Endothelial cell of umbilical vein (primary cell): ENCODE measurements around the gene ADAM8. TPM values are rescaled to one million over a fixed set of nuclear protein-coding genes. Genes with fewer than 3 reads are reported as not detected.
"Not testable (repeated sequence)": the region's sequence is repeated elsewhere in the genome, so short reads cannot be mapped to it uniquely, and the experiment has no call there.

ENCODE experiments used
- BruUV-seq: library from RNA; stranded (reverse); fragments of 400-500 nt; replicated peaks from 2 replicates; lab custom pipeline; 2021; lab: Mats Ljungman, UMichigan
- CTCF ChIA-PET: fragments of 300-600, 350-600 bp; sonication (Branson Sonifier 250); formaldehyde crosslinking; loops from one replicate; lab custom pipeline; 2021; ENCODE audit warnings: antibody characterized with exemption, inconsistent platforms; lab: Charles Lee
- POLR2A ChIA-PET: fragments of 300-600, 350-600 bp; sonication (Branson Sonifier 250); formaldehyde crosslinking; loops from one replicate; lab custom pipeline; 2021; ENCODE audit warnings: antibody characterized with exemption, inconsistent platforms; lab: Charles Lee
- DNase-seq: peaks from one replicate; pipeline ENCODE4 v3.0.0-alpha.2; 2011; ENCODE audit warnings: low read depth, low spot score
- FAIRE-seq: peaks from 2 replicates; lab custom pipeline; 2011; peaks lifted over from hg19 to GRCh38; lab: Jason Lieb, UNC
- H2AFZ ChIP-seq: 2 replicates; pipeline ENCODE4 v1.6.0; 2012; ENCODE audit warnings: low read depth, low read length, control low read depth, inconsistent platforms
- H3K27ac ChIP-seq: 2 replicates; pipeline ENCODE4 v1.5.1; 2011; ENCODE audit warnings: low read depth, mild to moderate bottlenecking, control low read depth, low read length, moderate library complexity; ENCODE audit not compliant: insufficient read depth
- H3K27me3 ChIP-seq, 2 experiments: 2 replicates each; pipeline versions ENCODE4 v1.6.0 to v1.6.1; 2011; ENCODE audit warnings: low read length in 2 of 2, mixed read lengths in 1 of 2; ENCODE audit not compliant: control insufficient read depth in 2 of 2, insufficient read depth in 2 of 2
- H3K36me3 ChIP-seq, 2 experiments: 2 replicates in 1 of 2; 3 replicates in 1 of 2; pipeline ENCODE4 v1.5.1; 2011; ENCODE audit warnings: low read length in 2 of 2, mild to moderate bottlenecking in 1 of 2, moderate library complexity in 1 of 2; ENCODE audit not compliant: control insufficient read depth in 2 of 2, insufficient read depth in 2 of 2; ENCODE audit errors: extremely low read depth in 1 of 2
- H3K4me1 ChIP-seq: 3 replicates; pipeline ENCODE4 v1.5.1; 2011; ENCODE audit warnings: mild to moderate bottlenecking, low read length; ENCODE audit not compliant: control insufficient read depth, insufficient read depth; ENCODE audit errors: extremely low read depth
- H3K4me2 ChIP-seq: 2 replicates; pipeline ENCODE4 v1.6.1; 2011; ENCODE audit warnings: low read length, control low read depth, mixed read lengths; ENCODE audit not compliant: insufficient read depth
- H3K4me3 ChIP-seq, 3 experiments: fragments of 200-600 bp in 1 of 3; sonication (generic), shearing (Covaris generic) in 1 of 3; replicated peaks in 1 of 3; 2 replicates each; pipeline ENCODE4 v1.5.1; 2011 to 2016; ENCODE audit warnings: control low read depth in 3 of 3, low read length in 3 of 3, mild to moderate bottlenecking in 2 of 3, inconsistent platforms in 1 of 3, low read depth in 1 of 3, moderate library complexity in 1 of 3; ENCODE audit not compliant: insufficient read depth in 1 of 3
- H3K79me2 ChIP-seq: 2 replicates; pipeline ENCODE4 v1.6.0; 2012; ENCODE audit warnings: low read length, inconsistent platforms; ENCODE audit not compliant: control insufficient read depth, insufficient read depth
- H3K9ac ChIP-seq: replicated peaks from 2 replicates; pipeline ENCODE3; 2011; ENCODE audit warnings: low read length, control low read depth; ENCODE audit not compliant: insufficient read depth; ENCODE audit errors: extremely low read depth
- H3K9me1 ChIP-seq: replicated peaks from 3 replicates; pipeline ENCODE4 v1.6.0; 2011; ENCODE audit warnings: mild to moderate bottlenecking, low read length; ENCODE audit not compliant: control insufficient read depth, insufficient read depth; ENCODE audit errors: extremely low read depth
- H3K9me3 ChIP-seq: replicated peaks from 2 replicates; pipeline ENCODE4 v1.5.1; 2012; ENCODE audit warnings: low read length, inconsistent platforms; ENCODE audit not compliant: control insufficient read depth, insufficient read depth
- H4K20me1 ChIP-seq: replicated peaks from 2 replicates; pipeline ENCODE3; 2011; ENCODE audit warnings: mild to moderate bottlenecking, low read length; ENCODE audit not compliant: control insufficient read depth, insufficient read depth; ENCODE audit errors: extremely low read depth
- EZH2 ChIP-seq: IDR thresholded peaks from 2 replicates; pipeline ENCODE4 v1.6.1; 2012; ENCODE audit warnings: borderline replicate concordance, low read depth, mild to moderate bottlenecking, moderate library complexity, low read length, inconsistent platforms; ENCODE audit not compliant: severe bottlenecking
- FOS ChIP-seq: IDR thresholded peaks from 2 replicates; pipeline ENCODE4 v1.6.1; 2011; ENCODE audit warnings: mild to moderate bottlenecking, low read length, moderate library complexity, borderline replicate concordance; ENCODE audit not compliant: insufficient read depth
- GATA2 ChIP-seq: IDR thresholded peaks from 2 replicates; pipeline ENCODE4 v1.7.0; 2011; ENCODE audit warnings: low read depth, mild to moderate bottlenecking, moderate library complexity, mixed read lengths, low read length; ENCODE audit not compliant: insufficient read length, insufficient read depth
- JUN ChIP-seq: IDR thresholded peaks from 2 replicates; pipeline ENCODE4 v1.6.1; 2011; ENCODE audit warnings: borderline replicate concordance, low read depth; ENCODE audit not compliant: insufficient read length, insufficient read depth
- MAX ChIP-seq: IDR thresholded peaks from 2 replicates; pipeline ENCODE4 v1.6.1; 2011; ENCODE audit not compliant: insufficient read depth, insufficient read length
- MYC ChIP-seq: IDR thresholded peaks from one replicate; pipeline ENCODE4 v1.6.1; 2011; ENCODE audit warnings: mild to moderate bottlenecking, low read depth, low read length
- POLR2A ChIP-seq: IDR thresholded peaks from 2 replicates; pipeline ENCODE4 v1.6.1; 2012; ENCODE audit warnings: low read depth, mild to moderate bottlenecking, control low read depth, low read length
- POLR2AphosphoS5 ChIP-seq: IDR thresholded peaks from 2 replicates; pipeline ENCODE4 v1.6.1; 2012; ENCODE audit warnings: low read depth, mild to moderate bottlenecking, control low read depth, low read length, moderate library complexity; ENCODE audit not compliant: insufficient read depth
- dilution Hi-C: fragments of 300-500 bp; cut with MboI; formaldehyde crosslinking; loops from one replicate; pipeline ENCODE4 v1.15.0; 2019; ENCODE audit warnings: low sequenced_read_pairs; ENCODE audit not compliant: extremely low pct_ligation_motif_present
- intact Hi-C: fragments of 100-400 bp; cut with micrococcal nuclease; formaldehyde crosslinking; loops from one replicate; pipeline ENCODE4 v1.10.0; 2022
- polyA plus RNA-seq, 4 experiments: library from polyadenylated mRNA; depleted of rRNA in 3 of 4; stranded (reverse) in 3 of 4; unstranded in 1 of 4; fragments of >200 nt; gene quantifications; 2 replicates each; pipeline versions ENCODE4 v1.2.1 to v1.2.3, GENCODE V29; 2011 to 2012; ENCODE audit warnings: missing spikeins in 1 of 4
- total RNA-seq: library from RNA; stranded (reverse); gene quantifications from 2 replicates; pipeline ENCODE4 v1.2.3, GENCODE V29; 2021
- TF ChIP-seq, protein P1 (sequence below), 2 donors: IDR thresholded peaks; 1 replicate in 1 of 2; 2 replicates in 1 of 2; pipeline ENCODE4 v1.5.1; 2011; ENCODE audit warnings: low read length in 2 of 2, mild to moderate bottlenecking in 2 of 2, moderate library complexity in 2 of 2, control low read depth in 1 of 2, inconsistent platforms in 1 of 2, low read depth in 1 of 2; ENCODE audit not compliant: insufficient read depth in 1 of 2; ENCODE audit errors: extremely low read depth in 1 of 2

Gene ADAM8
- total and polyA plus RNA-seq, 2 donors (not counting 3 experiments of a cell fraction or from before 2014, with no cell fraction given): 0.51 to 0.55 TPM

- BruUV-seq: no TSS peak
- ChIA-PET CTCF (interaction anchor here (1.3 to 1.6 kb wide), 2 partner anchors 9 to 42 kb away, joined by 5 to 6 read pairs; no protein-coding TSS in a partner anchor), POLR2A (no interaction called here)
- dilution Hi-C loops: no loop called here
- H3K9me3 ChIP-seq: no peaks in the 10 kb centered on the region
- H3K36me3 ChIP-seq: no peaks in the 10 kb centered on the region
- H3K27ac ChIP-seq: no peak overlapping the region
- H3K9me1 ChIP-seq: no peaks in the 10 kb centered on the region
- DNase-seq: no peak
- FAIRE-seq: no peak
- H3K4me2 ChIP-seq: no peak overlapping the region
- H3K9ac ChIP-seq: no peak overlapping the region
- intact Hi-C loops: no loop called here
- TF ChIP-seq MAX (no peak), FOS (no peak), POLR2A (no peak), MYC (no peak), JUN (no peak), GATA2 (no peak), POLR2AphosphoS5 (no peak), EZH2 (no peak)
- TF ChIP-seq, protein P1, sequence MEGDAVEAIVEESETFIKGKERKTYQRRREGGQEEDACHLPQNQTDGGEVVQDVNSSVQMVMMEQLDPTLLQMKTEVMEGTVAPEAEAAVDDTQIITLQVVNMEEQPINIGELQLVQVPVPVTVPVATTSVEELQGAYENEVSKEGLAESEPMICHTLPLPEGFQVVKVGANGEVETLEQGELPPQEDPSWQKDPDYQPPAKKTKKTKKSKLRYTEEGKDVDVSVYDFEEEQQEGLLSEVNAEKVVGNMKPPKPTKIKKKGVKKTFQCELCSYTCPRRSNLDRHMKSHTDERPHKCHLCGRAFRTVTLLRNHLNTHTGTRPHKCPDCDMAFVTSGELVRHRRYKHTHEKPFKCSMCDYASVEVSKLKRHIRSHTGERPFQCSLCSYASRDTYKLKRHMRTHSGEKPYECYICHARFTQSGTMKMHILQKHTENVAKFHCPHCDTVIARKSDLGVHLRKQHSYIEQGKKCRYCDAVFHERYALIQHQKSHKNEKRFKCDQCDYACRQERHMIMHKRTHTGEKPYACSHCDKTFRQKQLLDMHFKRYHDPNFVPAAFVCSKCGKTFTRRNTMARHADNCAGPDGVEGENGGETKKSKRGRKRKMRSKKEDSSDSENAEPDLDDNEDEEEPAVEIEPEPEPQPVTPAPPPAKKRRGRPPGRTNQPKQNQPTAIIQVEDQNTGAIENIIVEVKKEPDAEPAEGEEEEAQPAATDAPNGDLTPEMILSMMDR (IDR thresholded peaks at IDR 0.05; ENCODE audit: extremely low read depth in 1 of 2, insufficient read depth in 1 of 2, low read depth in 1 of 2, low read length in 2 of 2): no peak
- H3K4me1 ChIP-seq: peaks cover 3% of the 10 kb centered on the region
- H3K79me2 ChIP-seq: no peaks in the 10 kb centered on the region
- H3K4me3 ChIP-seq: no peak overlapping the region
- no peaks in the 10 kb centered on the region for H4K20me1 ChIP-seq
- no peak overlapping the region for H2AFZ ChIP-seq
- peaks cover 0 to 4% of the 10 kb centered on the region in 2 experiments for H3K27me3 ChIP-seq
These were observed 10.4 kb downstream of the ADAM8 start for GRCh38 chr10:133266056-133266795.

DNA sequence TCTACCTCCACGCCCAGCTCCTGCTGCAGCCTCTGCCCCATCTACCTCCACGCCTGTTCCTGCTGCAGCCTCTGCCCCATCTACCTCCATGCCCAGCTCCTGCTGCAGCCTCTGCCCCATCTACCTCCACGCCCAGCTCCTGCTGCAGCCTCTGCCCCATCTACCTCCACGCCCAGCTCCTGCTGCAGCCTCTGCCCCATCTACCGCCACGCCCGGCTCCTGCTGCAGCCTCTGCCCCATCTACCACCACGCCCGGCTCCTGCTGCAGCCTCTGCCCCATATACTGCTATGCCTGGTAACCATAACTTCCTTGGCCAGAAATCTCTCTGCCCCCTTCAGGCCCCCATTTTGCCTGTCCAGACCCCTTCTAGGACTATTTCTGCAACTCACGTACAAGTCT, 11.6 kb downstream of the ADAM8 start:
- H3K9me3 ChIP-seq, POLR2A ChIA-PET, H4K20me1 ChIP-seq, H3K27ac ChIP-seq, H3K4me3 ChIP-seq, DNase-seq, H3K9me1 ChIP-seq, H3K9ac ChIP-seq, H3K27me3 ChIP-seq, H3K36me3 ChIP-seq, H3K4me2 ChIP-seq, CTCF ChIA-PET, FAIRE-seq, BruUV-seq, dilution Hi-C loops, H3K4me1 ChIP-seq, intact Hi-C loops, H3K79me2 ChIP-seq, H2AFZ ChIP-seq: not testable (repeated sequence)
